ENCODE results near the gene MST1. TPM values are rescaled to one million over a fixed set of nuclear protein-coding genes. Genes with fewer than 3 reads are reported as not detected.

Gene MST1
- total and polyA plus RNA-seq, 4 experiments from 2014 or later: 0.94 to 10.2 (median 6.3) TPM; not detected in 1

GRCh38 chr3:49713336-49714105, 24.2 kb upstream of the MST1 start:
- Mint-ChIP-seq H3K4me3 (no peak overlapping the region), H3K9me3 (no peaks in the 10 kb centered on the region), H3K27ac (no peak overlapping the region), H3K36me3 (peaks cover 0 to 6% of the 10 kb centered on the region in 2 donors), H3K4me1 (peaks cover 0 to 20% (median 5%) of the 10 kb centered on the region in 4 donors), H3K27me3 (no peaks in the 10 kb centered on the region)
- H3K27ac ChIP-seq (ENCODE audit: low read depth, low read length): no peak overlapping the region
- no peak overlapping the region for H3K4me3 ChIP-seq (ENCODE audit: low read length in 2 of 2)
- ChIA-PET CTCF (ENCODE audit: partially characterized antibody) (no interaction called here), POLR2A (ENCODE audit: partially characterized antibody) (interaction anchor here (0.7 to 1.5 kb wide), 3 partner anchors 10 to 90 kb away, joined by 3 read pairs; partner anchors contain the start of genes MST1 and RNF123)
- intact Hi-C loops (cut with micrococcal nuclease): no loop called here
- no peak for DNase-seq
- peaks cover 14% of the 10 kb centered on the region for H3K4me1 ChIP-seq (ENCODE audit: insufficient read depth, low read length)
- H3K9me3 ChIP-seq (ENCODE audit: control insufficient read depth in 1 of 2, low read length in 2 of 2): no peaks in the 10 kb centered on the region
- no peaks in the 10 kb centered on the region for H3K36me3 ChIP-seq (ENCODE audit: insufficient read depth, low read length)
- no peaks in the 10 kb centered on the region for H3K27me3 ChIP-seq (ENCODE audit: insufficient read depth, low read length)

- intact Hi-C loops (cut with micrococcal nuclease): no loop called here
- H3K9me3 ChIP-seq (ENCODE audit: control insufficient read depth in 1 of 2, low read length in 2 of 2): no peaks in the 10 kb centered on the region
- peaks cover 0 to 17% (median 3%) of the 10 kb centered on the region in 4 donors for H3K4me1 Mint-ChIP-seq
- H3K27me3 ChIP-seq (ENCODE audit: insufficient read depth, low read length): no peaks in the 10 kb centered on the region
- no peak overlapping the region for H3K4me3 Mint-ChIP-seq
- POLR2A ChIA-PET (ENCODE audit: partially characterized antibody): interaction anchor here (0.7 to 1.5 kb wide), 4 partner anchors 10 to 91 kb away, joined by 3 read pairs; partner anchors contain the start of genes INKA1, MST1 and RNF123
- no peaks in the 10 kb centered on the region for H3K9me3 Mint-ChIP-seq
- no peak overlapping the region for H3K4me3 ChIP-seq (ENCODE audit: low read length in 2 of 2)
- H3K4me1 ChIP-seq (ENCODE audit: insufficient read depth, low read length): peaks cover 10% of the 10 kb centered on the region
- H3K27me3 Mint-ChIP-seq: no peaks in the 10 kb centered on the region
- DNase-seq: peak in 1 of 5 donors; percentile 14
- H3K36me3 Mint-ChIP-seq: peaks cover under 1 to 11% of the 10 kb centered on the region in 2 donors
- no peak overlapping the region for H3K27ac ChIP-seq (ENCODE audit: low read depth, low read length)
- no peaks in the 10 kb centered on the region for H3K36me3 ChIP-seq (ENCODE audit: insufficient read depth, low read length)
- H3K27ac Mint-ChIP-seq: peak overlapping the region in 1 of 7 donors; percentile 37
- CTCF ChIA-PET (ENCODE audit: partially characterized antibody): no interaction called here
These were observed 23.5 kb upstream of the MST1 start for GRCh38 chr3:49712631-49713317.

DNA sequence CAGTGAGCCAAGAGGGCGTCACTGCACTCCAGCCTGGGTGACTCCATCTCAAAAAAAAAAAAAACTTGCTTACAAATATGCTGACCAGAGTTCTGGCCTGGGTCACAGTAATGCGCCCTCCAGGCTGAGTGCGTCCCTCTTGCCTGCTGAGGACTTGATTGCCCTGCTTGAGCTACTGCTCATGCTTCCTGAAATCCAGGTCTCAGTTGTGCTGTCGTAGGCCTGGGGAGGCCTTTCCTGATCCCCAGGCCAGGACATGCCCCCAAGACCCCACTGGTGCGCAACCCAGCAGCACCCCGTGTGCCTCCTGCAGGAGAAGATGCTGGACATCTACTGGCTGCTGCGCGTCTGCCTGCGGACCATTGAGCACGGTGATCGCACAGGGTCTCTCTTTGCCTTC, 22.9 kb upstream of the MST1 start:
- ChIA-PET CTCF (ENCODE audit: partially characterized antibody) (no interaction called here), POLR2A (ENCODE audit: partially characterized antibody) (interaction anchor here (0.7 to 1.5 kb wide), 3 partner anchors 11 to 90 kb away, joined by 3 read pairs; partner anchors contain the start of genes INKA1, MST1 and RNF123)
- Histone ChIP-seq H3K36me3 (ENCODE audit: insufficient read depth, low read length) (no peaks in the 10 kb centered on the region), H3K4me3 (ENCODE audit: low read length in 2 of 2) (no peak overlapping the region), H3K27me3 (ENCODE audit: insufficient read depth, low read length) (no peaks in the 10 kb centered on the region), H3K4me1 (ENCODE audit: insufficient read depth, low read length) (peaks cover 10% of the 10 kb centered on the region), H3K9me3 (ENCODE audit: control insufficient read depth in 1 of 2, low read length in 2 of 2) (no peaks in the 10 kb centered on the region), H3K27ac (ENCODE audit: low read depth, low read length) (no peak overlapping the region)
- Mint-ChIP-seq H3K4me1 (peaks cover under 1 to 17% (median 3%) of the 10 kb centered on the region in 4 donors), H3K4me3 (no peak overlapping the region), H3K36me3 (peaks cover 3 to 13% of the 10 kb centered on the region in 2 donors), H3K27me3 (no peaks in the 10 kb centered on the region), H3K27ac (peak overlapping the region in 1 of 7 donors; percentile 37), H3K9me3 (no peaks in the 10 kb centered on the region)
- intact Hi-C loops (cut with micrococcal nuclease): no loop called here
- DNase-seq: peak in 1 of 5 donors; percentile 3

GRCh38 chr3:49711489-49711888, 22.2 kb upstream of the MST1 start:
- intact Hi-C loops (cut with micrococcal nuclease): no loop called here
- Histone ChIP-seq H3K9me3 (ENCODE audit: control insufficient read depth in 1 of 2, low read length in 2 of 2) (no peaks in the 10 kb centered on the region), H3K36me3 (ENCODE audit: insufficient read depth, low read length) (no peaks in the 10 kb centered on the region), H3K27ac (ENCODE audit: low read depth, low read length) (no peak overlapping the region), H3K4me1 (ENCODE audit: insufficient read depth, low read length) (peaks cover 10% of the 10 kb centered on the region), H3K27me3 (ENCODE audit: insufficient read depth, low read length) (no peaks in the 10 kb centered on the region), H3K4me3 (ENCODE audit: low read length in 2 of 2) (no peak overlapping the region)
- Mint-ChIP-seq H3K27ac (peak overlapping the region in 2 of 7 donors; percentile 49 to 65), H3K9me3 (no peaks in the 10 kb centered on the region), H3K27me3 (no peaks in the 10 kb centered on the region), H3K4me1 (peaks cover 1 to 17% (median 3%) of the 10 kb centered on the region in 4 donors), H3K4me3 (no peak overlapping the region), H3K36me3 (peaks cover 3 to 13% of the 10 kb centered on the region in 2 donors)
- POLR2A ChIA-PET (ENCODE audit: partially characterized antibody): no interaction called here
- peak in 1 of 5 donors; percentile 30 for DNase-seq
- CTCF ChIA-PET (ENCODE audit: partially characterized antibody): no interaction called here

DNA sequence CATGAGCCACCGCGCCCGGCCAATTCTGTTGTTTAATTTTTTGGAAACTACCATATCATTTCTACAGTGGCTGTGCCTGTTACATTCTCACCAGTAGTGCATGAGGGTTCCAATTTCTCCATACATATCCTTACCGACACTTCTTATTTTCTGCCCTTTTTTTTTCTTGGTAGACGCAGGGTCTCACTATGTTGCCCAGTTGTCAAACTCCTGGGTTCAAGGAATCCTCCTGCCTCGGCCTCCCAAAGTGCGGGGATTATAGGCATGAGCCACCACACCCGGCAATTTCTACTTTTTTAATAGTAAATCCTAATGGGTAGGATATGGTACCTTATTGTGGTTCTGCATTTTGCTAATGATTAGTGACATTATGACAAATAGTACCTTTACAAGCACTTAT, 20.6 kb upstream of the MST1 start:
- H3K4me1 Mint-ChIP-seq: peaks cover 1 to 17% (median 3%) of the 10 kb centered on the region in 4 donors
- H3K27ac Mint-ChIP-seq: peak overlapping the region in 1 of 7 donors; percentile 63
- intact Hi-C loops (cut with micrococcal nuclease): no loop called here
- Histone ChIP-seq H3K9me3 (ENCODE audit: control insufficient read depth in 1 of 2, low read length in 2 of 2) (no peaks in the 10 kb centered on the region), H3K27ac (ENCODE audit: low read depth, low read length) (no peak overlapping the region), H3K4me3 (ENCODE audit: low read length in 2 of 2) (no peak overlapping the region), H3K4me1 (ENCODE audit: insufficient read depth, low read length) (peaks cover 10% of the 10 kb centered on the region), H3K36me3 (ENCODE audit: insufficient read depth, low read length) (peaks cover 4% of the 10 kb centered on the region), H3K27me3 (ENCODE audit: insufficient read depth, low read length) (no peaks in the 10 kb centered on the region)
- ChIA-PET POLR2A (ENCODE audit: partially characterized antibody) (no interaction called here), CTCF (ENCODE audit: partially characterized antibody) (no interaction called here)
- no peak for DNase-seq
- no peaks in the 10 kb centered on the region for H3K9me3 Mint-ChIP-seq
- H3K27me3 Mint-ChIP-seq: no peaks in the 10 kb centered on the region
- peaks cover 3 to 13% of the 10 kb centered on the region in 2 donors for H3K36me3 Mint-ChIP-seq
- no peak overlapping the region for H3K4me3 Mint-ChIP-seq

GRCh38 chr3:49707113-49707480, 17.8 kb upstream of the MST1 start:
- CTCF ChIA-PET (ENCODE audit: partially characterized antibody): interaction anchor here (1.3 kb wide), 1 partner anchor 167 kb away, joined by 3 read pairs; no protein-coding TSS in a partner anchor
- Mint-ChIP-seq H3K9me3 (no peaks in the 10 kb centered on the region), H3K27me3 (no peaks in the 10 kb centered on the region), H3K4me1 (peaks cover 0 to 14% (median 5%) of the 10 kb centered on the region in 4 donors), H3K36me3 (peaks cover 3 to 24% of the 10 kb centered on the region in 2 donors), H3K27ac (peak overlapping the region in 4 of 7 donors; percentile 2 to 84 (median 61)), H3K4me3 (no peak overlapping the region)
- no peaks in the 10 kb centered on the region for H3K9me3 ChIP-seq (ENCODE audit: control insufficient read depth in 1 of 2, low read length in 2 of 2)
- intact Hi-C loops (cut with micrococcal nuclease): no loop called here
- H3K36me3 ChIP-seq (ENCODE audit: insufficient read depth, low read length): peaks cover 10% of the 10 kb centered on the region
- peak in 1 of 5 donors; percentile 2 for DNase-seq
- H3K4me3 ChIP-seq (ENCODE audit: low read length in 2 of 2): no peak overlapping the region
- no peaks in the 10 kb centered on the region for H3K4me1 ChIP-seq (ENCODE audit: insufficient read depth, low read length)
- POLR2A ChIA-PET (ENCODE audit: partially characterized antibody): no interaction called here
- no peak overlapping the region for H3K27ac ChIP-seq (ENCODE audit: low read depth, low read length)
- no peaks in the 10 kb centered on the region for H3K27me3 ChIP-seq (ENCODE audit: insufficient read depth, low read length)
